A673 (cell line): Measurements from ENCODE around the gene TCF20.

Experiments used
- CTCF ChIP-seq: fragments of 300-800, 200-600 bp; sonication (generic); conservative IDR thresholded peaks from 2 replicates; pipeline ENCODE4 v1.5.1; 2017; ENCODE audit warnings: low read depth, mild to moderate bottlenecking, antibody characterized with exemption, low read length, moderate library complexity, mixed read lengths
- EZH2 ChIP-seq: fragments of 200-600 bp; sonication (generic); IDR thresholded peaks from 2 replicates; pipeline ENCODE4 v1.6.1; 2017; ENCODE audit warnings: borderline replicate concordance, low read depth, mild to moderate bottlenecking, mixed read lengths, antibody characterized with exemption, low read length; ENCODE audit not compliant: poor library complexity, severe bottlenecking

GRCh38 chr22:42222140-42222539, 48.3 kb downstream of the TCF20 start:
- no peak for TF ChIP-seq CTCF
- TF ChIP-seq EZH2, result no peak
